Activated CD4-positive, alpha-beta T cell treated with anti-CD3 and anti-CD28 coated beads, Interleukin-2, amount 50 U/mL, for 24 hours (primary cell): Measurements from ENCODE around the gene ARID1B.

Source experiments
- DNase-seq, 2 donors: peaks; one replicate each; pipeline ENCODE4 v3.0.0-alpha.2; 2020; ENCODE audit warnings: low read depth in 1 of 2, low spot score in 1 of 2

ARID1B gene

DNA sequence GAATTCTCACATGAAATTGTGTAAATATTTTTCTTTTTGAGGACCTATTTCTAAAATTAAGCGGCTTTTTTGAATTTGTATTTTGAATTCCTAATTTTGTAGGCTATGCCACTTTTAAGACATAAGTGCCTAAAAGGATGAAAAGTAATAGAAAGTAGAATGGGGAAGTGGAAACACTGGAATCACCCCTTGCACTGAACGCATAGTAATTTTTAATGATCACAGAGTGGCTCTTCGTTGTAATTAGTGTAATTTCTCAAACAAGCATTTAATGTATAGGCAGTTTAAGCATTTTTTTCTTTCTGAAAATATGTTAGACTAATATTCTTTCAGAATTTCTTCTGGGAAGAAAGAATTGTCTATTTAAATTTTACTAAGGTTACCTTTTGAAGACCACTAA, 73.2 kb downstream of the ARID1B start:
- no peak for DNase-seq

DNA sequence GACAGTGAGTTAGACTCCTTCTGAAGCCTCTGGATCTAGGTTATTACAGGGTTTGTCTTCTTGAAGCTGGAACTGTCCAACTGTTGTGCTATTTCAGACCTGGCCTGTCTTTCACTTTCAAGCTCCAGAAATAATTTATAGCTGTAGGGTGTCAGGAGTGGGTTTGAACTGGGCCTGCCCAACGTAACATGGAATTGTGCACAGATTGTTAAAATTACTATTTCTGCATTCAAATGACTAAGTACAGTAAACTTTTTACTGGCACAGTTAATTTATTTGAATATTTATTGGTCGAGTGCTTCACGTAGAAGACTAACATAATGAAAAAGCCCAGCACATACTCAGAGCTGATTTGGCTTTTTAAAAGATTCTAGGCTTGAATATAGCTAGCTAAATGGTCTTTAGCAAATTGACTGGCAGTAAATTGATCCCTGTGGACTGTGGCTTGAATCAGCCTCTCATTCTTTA, 74.3 kb downstream of the ARID1B start:
- DNase-seq = no peak

DNA sequence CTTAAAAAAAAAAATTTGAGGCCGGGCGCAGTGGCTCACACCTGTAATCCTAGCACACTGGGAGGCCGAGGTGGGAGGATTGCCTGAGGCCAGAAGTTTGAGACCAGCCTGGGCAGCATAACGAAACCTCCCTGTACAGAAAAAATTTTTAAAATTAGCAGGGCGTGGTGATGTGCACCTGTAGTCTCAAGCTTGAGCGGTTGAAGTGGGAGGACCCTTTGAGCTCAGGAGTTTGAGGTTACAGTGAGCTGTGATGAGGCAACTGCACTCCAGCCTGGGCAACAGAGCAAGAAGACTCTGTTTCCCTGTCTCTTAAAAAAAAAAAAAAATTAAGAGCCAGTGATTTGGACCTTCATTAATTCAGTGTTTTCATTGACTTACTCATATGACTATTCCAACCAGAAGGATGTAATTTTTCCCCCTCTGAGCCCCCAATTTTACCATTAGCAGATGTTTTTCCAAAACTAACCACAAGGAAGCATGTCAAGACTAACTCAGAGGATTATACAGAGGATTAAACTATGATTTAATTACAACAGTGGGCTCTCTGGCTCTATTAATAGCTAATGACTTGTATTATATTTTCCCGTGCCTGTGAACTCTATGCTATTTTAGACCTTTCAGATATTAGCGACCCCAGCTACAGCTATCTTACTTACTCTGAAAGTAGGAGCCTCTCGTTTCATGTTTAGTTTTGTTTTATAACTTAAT, 75.1 kb downstream of the ARID1B start:
- no peak for DNase-seq

DNA sequence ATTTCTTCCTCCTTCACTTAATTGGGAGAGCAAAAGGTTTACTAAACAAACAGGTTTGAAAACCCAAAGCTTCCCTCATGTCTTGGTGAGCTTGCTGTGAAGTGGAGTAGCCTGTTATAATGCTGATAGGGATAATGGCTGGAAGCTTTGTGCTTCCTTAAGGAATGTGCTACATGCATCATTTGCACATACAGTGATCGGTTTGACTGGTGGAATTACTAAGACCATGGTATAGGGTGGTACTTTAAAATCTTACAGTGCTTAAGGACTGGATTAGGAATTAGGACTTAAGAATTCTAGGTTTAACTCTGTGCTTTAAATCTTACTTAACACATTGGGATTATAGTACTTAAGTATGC, 75.7 kb downstream of the ARID1B start:
- DNase-seq = no peak

DNA sequence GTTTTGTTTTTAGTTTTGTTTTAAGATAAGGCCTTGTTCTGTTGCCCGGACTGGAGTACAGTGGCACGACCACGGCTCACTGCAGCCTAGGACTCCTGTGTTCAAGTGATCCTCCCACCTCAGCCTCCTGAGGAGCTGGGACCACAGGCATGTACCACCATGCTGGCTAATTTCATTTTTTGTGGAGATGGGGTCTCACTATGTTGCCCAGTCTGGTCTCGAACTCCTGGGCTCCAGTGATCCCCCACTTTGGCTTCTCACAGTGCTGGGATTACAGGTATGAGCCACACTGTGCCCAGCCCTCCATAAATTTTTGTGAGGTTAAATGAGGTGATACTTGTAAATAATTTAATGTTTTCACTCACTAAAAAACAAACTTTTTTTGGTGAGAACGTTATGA, 76.6 kb downstream of the ARID1B start:
- no peak for DNase-seq

DNA sequence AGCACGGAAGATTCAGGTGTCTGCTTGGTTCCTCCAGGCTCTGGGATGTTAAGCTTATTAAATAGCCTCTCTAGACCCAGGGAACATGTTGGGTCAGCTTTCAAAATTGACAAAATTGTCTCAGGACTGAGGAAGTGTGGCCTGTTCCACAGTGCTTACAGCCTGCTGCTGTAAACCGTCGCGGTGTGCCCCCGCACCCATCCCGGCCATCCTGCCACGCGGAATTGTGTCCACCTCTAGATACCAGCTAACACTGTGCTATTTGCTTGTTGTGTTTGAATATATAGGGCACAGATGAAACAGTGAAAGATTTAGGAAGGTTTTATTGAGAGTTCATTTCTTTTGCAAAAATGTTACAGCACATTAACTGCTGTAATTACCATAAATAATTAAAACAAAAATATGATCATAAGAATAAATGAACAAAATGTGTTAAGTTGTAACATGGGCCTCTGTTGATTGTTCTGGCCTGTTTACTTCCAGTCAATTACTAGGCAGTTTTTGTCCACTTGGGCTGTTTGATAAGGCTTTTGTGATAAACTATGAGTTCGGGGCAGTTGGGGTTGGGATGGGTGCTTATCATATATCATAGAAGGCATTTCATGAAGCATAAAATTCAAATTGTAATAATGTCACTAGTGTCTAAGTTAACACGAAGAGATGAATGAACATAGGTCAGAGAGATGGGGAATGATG, 77.4 kb downstream of the ARID1B start:
- no peak for DNase-seq

DNA sequence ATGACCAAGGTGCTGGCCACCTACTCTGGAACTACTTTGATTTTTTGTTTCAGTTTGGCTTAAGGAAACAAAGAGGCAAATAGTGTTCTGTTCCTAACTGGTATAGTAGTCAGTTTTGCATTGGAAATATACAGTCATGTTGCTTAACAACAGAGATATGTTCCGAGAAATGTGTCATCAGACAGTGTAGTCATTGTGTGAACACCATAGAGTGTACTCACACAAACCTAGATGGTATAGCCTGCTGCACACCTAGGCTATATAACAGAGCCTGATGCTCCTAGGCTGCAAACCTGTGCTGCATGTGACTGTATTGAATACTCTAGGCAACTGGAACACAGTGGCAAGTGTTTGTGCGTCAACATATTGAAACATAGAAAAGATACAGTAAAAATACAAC, 80.4 kb downstream of the ARID1B start:
- peak in 1 of 2 donors; percentile 49 for DNase-seq

DNA sequence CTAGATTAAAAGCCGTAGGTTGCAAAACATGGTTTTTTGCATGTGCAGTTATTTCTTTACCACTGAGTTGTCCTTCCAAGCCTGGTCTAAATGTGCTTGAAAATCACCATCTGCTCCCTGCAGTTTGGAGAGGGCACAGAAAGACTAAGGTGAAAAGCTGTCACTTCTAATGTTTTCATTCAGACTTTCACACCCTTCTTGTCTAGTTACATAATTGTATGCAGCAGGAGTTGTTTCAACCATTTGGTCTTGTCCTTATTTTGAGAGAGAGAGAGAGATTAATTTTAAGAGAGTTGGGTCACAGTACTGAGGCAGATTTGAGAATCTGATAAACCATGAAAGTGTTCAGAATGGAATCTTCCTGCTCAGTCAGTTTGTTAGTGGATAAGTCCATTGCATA, 82.5 kb downstream of the ARID1B start:
- DNase-seq = no peak

DNA sequence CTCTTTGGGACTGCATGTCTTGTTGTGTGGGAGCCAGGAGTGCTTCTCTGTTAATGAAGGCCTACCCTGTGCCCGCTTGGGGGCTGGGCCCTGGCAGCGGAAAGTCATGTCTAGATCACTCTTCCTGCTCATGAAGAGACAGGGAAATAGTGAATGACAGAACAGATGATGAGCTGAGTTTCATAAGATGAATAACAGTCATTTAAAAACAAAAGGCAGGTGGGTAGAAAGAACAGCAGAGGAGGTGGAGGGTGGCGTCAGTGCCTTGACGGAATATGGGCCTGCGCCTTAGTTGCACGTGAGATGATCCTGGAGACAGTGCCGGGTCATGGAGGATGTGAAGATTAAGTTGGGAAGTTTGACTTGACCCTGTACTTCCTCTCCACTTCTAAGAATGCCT, 85.5 kb downstream of the ARID1B start:
- DNase-seq = peak; percentile 16 to 19

DNA sequence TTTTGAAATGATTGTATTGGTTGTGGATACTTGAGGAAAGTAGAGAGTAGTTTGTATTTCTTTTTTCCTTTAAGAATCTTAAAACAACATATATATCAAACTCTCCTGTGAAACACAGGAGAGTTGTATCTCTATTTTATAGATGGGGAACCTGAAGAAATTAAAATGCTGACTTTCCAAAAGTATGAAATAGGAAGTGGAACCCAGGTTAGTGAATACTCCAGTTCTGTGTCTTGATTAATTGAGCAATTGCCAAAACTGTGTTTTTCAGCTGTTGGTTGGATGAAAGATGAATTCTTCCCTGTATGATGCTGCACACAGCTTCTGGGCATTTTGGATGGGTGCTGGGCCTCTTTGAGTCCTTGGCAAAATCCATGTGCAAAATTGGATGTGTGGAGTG, 86.3 kb downstream of the ARID1B start:
- DNase-seq = no peak

DNA sequence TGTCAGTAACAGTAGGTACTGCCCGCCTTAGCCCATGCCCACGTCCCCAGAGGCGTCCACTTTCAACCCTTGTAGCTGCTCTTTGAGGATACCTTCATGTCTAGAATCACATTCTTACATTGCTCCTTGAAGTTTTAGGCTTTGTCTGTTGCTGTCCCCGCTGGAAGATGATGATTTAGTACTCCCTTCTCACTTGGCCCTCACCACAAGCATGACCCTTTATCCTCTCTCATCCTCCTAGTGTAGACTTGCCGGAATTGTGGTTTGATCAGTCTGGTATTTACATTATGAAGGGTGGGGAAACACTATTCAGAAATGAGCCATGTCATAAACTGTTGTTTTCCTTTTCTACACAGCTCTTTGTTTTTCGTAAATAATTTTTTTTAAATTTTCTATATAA, 87.4 kb downstream of the ARID1B start:
- DNase-seq = no peak

DNA sequence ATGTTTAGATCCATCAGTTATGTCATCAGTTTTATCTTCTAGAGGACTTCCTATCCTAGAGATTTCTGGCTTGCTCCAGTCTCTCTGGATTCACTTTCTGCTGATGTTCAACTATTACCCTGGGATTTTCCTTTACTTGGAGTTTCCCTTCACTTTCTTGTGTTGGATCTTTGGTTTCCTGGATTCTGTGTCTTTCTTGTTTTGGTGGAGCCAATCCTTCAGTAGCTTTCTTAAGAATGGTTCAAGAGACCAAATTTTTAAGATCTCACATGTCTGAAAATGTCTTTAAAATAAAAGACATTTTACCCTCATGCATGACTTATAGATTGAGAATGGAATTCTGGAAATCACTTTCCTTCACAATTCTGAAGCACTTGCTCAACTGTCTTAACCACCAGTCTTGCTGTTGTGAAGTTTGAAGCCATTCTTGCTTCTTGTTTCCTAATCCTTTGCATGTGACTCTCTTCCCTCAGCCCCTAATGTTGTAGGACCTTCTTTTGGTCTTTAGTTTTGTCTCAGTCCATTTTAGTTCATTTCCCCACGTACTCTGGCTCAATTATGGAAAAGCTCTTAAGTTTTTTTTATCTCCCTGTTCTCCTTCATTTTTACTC, 87.9 kb downstream of the ARID1B start:
- DNase-seq = no peak

DNA sequence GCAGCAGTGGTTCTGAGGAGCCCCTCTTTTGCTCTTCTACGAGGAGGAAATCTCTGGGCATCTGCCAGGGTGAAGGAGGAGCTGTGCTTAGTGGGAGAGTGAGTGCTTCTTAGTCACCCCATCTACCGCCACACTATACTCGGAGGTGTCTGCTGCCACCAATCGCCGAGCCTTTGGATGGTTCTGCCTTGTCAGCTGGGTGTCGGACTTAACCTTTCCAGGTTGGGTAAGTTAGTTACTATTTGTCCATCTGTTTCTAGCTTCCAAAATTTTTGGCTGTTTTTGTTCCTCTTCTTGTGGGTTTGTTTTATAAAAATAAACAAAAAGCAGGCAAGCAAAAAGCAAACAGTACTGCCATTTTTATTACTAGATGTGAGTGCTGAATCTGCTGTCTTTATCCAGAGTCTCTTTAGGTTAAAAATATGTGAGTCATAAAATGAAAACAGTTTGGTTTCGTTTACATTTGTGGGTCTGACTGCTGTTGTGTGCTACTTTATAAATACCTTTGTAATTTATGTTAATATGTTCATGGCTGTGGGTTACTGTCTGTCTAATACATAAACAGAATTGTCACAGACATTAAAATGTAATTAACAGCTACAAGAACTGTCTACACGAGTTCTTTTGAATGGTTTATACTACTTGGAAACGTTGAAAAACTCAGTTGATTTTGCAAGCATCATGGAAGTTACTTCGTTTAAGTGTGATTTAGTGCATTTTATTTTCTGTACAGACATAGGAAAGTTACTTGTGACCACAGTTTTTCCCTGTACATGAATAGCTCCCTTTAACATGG, 89.2 kb downstream of the ARID1B start:
- no peak for DNase-seq

DNA sequence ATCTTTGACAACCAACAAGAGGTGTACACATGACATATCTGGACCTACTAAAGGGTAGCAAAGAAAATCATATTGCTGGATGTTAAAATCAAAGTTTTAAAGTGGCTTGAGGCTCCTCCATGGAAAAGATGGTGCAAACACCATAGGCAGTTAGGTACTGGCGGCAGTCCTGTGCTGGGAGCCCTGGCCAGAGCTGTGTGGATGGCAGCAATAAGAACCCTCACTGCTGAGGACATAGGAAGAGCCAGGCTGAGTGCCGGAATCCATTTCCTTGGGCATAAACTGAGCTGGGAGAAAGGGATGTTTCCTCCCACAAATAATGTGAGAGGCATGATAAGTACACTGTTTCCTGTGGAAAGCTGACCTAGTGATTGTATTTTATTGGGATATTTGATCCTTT, 89.9 kb downstream of the ARID1B start:
- DNase-seq = no peak

DNA sequence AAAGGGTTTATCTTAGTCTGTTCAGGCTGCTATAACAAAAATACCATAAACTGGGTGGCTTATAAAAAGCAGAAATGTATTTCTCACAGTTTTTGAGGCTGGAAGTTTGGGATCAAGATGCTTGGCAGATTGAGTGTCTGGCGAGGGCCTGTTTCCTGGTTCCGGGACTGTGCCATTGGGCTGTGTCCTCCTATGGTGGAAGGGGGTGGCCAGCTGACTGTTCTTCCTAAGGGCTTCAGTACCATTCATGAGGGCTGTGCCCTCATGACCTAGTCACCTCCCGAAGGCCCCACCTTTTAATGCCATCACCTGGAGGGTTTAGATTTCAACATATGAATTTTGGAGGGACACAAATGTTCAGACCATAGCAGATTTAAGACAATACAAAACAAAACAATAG, 91.2 kb downstream of the ARID1B start:
- no peak for DNase-seq

DNA sequence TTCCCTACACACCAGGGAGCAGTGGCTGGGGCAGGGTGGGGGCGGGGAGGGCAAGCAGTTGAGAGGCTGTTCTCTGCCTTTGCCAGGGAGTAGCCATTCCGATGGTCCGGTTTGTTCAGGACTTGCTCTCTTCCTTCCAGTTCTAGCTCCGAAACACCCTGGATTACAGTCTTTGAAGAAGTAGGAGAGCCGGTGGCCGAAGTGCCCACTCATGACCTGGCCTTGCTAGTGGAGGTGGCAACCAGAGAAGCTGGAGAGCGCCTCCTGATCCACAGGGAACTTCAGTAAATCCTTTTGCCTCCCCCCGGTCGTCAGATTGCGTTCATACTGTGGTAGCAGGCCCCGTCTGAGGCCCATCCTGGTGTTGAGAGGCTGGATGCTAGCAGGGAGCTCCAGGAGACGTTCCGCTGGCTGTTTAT, 92.8 kb downstream of the ARID1B start:
- no peak for DNase-seq

DNA sequence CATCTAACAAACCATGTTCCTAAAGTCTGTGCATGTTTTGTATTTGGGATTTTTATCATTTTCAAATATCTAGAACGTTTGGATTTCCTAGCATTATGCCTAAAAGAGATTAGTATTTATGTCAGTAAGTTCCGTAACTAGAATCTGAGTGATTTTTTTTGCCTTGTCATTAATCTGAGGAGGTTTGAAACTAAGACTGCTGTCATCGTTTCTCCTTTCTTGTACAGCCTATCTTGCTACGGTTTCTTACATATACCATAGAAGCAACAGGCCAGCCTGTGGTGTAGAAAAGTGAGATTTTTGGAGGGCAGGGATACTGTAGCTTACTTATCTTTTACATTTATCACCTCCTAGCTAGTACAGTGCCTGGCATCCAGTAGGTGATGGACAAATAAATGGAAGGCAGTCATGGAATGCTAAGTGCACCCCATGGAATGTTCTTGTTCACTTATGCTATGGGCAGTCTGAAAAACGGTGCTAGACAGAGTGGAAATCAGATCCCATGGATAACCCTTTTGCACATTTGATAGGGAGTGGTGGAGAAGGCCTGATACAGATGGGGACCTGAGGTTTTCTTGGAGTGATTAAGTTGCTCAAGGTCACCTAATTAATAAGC, 93.9 kb downstream of the ARID1B start:
- DNase-seq = no peak

DNA sequence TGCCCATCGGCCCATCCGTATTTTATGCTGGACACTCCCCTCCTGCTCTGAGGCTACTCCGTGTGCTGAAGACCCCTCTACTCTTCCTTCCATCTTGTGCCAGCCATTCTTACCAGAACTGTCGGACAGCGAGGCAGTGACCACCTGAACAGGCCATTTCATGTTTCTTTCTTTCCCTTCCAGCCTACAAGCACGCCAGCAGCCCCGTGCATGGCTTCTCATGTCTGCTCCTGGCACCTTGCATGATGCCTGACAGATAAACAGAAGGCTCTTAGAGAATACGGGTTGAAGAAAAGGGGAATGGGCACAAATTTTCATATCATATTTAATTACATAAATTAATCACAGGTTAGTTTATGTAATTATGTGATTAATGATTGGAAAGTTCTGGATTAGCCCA, 95.7 kb downstream of the ARID1B start:
- no peak for DNase-seq

DNA sequence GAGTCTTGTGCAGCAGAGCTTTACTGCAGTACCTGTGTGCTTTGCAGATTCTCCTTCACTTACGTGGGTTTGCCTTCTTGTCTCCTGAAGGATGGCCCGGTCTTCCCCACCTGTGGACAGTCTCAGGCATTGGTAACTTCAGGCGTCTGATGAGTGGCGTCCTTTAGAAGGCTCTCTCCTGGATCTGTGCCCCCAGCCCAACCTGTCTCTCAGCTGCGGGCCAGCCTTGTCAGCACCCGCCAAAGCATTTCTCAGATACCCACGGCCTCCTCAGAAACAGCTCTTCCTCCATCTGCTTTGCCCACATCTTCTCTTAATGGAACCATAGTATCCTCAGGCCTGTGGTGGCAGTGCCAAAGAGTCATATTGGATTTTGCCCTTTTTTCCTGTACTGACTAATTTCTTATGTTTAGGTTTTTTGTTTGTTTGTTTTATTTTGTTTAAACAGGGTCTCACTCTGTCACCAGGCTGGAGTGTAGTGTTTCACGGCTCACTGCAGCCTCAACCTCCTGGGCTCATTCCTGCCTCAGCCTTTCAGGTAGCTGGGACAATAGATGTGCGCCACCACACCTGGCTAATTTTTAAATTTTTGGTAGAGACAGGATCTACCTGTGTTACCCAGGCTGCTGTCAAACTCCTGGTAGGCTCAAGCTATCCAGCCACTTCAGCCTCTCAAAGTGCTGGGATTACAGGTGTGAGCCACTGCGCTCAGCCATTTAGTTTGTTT, 96.6 kb downstream of the ARID1B start:
- no peak for DNase-seq

DNA sequence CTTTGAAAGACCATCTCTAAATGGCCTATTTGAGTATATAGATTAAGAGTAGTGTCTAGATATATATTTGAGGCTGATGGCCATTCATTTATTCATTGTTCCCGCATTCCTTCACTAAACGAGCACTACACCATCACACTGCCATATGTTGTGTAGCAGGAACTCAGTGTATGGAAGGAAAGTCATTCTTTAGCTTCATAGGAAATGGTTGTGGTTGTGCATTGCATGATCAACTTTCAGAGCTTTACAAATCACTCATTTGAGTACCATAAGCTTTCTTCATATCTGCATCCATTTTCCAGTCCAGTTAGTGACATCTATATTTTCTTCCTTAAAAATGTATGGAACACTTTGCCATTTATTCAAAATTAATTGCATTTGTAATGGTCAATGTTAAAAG, 97.9 kb downstream of the ARID1B start:
- DNase-seq = no peak

DNA sequence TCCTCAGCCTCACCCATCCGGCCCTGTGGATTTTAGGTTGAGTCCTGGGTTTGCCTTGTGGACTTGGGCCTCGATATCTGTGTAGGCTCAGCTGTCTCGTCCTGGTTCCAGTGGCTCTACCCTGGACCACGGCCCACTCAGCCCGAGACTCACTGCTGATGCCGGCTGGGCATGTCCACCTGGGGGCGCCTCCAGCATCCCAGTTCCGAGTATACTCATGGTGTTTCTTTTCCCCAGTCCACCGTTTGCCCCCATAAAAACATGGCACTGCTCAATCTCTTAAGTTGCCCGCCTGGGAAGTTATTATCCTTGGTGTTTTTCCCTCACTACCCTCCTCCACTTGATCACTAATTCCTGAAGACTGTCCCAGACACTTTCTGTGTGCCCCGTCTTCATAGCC, 99.1 kb downstream of the ARID1B start:
- no peak for DNase-seq
